ENCODE measurements around the gene CES5A.
"Not testable (repeated sequence)": the region's sequence is repeated elsewhere in the genome, so short reads cannot be mapped to it uniquely, and the experiment has no call there.

CES5A gene

GRCh38 chr16:55828680-55829079 lies 46.5 kb downstream of the CES5A start:
- DNase-seq (ENCODE audit: low spot score) = no peak

GRCh38 chr16:55825115-55825728 lies 50.0 kb downstream of the CES5A start:
- DNase-seq (ENCODE audit: low spot score) = no peak

- peak; percentile 12 for DNase-seq (ENCODE audit: low spot score)
These were observed 50.6 kb downstream of the CES5A start for GRCh38 chr16:55824473-55825000.

- no peak for DNase-seq (ENCODE audit: low spot score)
These were observed 52.8 kb downstream of the CES5A start for GRCh38 chr16:55822280-55822810.

GRCh38 chr16:55821210-55821609 lies 54.0 kb downstream of the CES5A start:
- no peak for DNase-seq (ENCODE audit: low spot score)

- no peak for DNase-seq (ENCODE audit: low spot score)
These were observed 54.6 kb downstream of the CES5A start for GRCh38 chr16:55820615-55821014.

- no peak for DNase-seq (ENCODE audit: low spot score)
These were observed 57.8 kb downstream of the CES5A start for GRCh38 chr16:55817236-55817912.

- DNase-seq (ENCODE audit: low spot score) = not testable (repeated sequence)
These were observed 59.0 kb downstream of the CES5A start for GRCh38 chr16:55816222-55816621.

- DNase-seq (ENCODE audit: low spot score) = no peak
These were observed 59.9 kb downstream of the CES5A start for GRCh38 chr16:55815320-55815719.

GRCh38 chr16:55814174-55814573 lies 61.0 kb downstream of the CES5A start:
- DNase-seq (ENCODE audit: low spot score) = not testable (repeated sequence)

GRCh38 chr16:55813730-55814129 lies 61.4 kb downstream of the CES5A start:
- not testable (repeated sequence) for DNase-seq (ENCODE audit: low spot score)

GRCh38 chr16:55812951-55813350 lies 62.2 kb downstream of the CES5A start:
- no peak for DNase-seq (ENCODE audit: low spot score)

- no peak for DNase-seq (ENCODE audit: low spot score)
These were observed 63.4 kb downstream of the CES5A start for GRCh38 chr16:55811811-55812210.

- DNase-seq (ENCODE audit: low spot score) = no peak
These were observed 64.7 kb downstream of the CES5A start for GRCh38 chr16:55810451-55810961.

- DNase-seq (ENCODE audit: low spot score) = no peak
These were observed 65.3 kb downstream of the CES5A start for GRCh38 chr16:55809851-55810250.

GRCh38 chr16:55809386-55809785 lies 65.8 kb downstream of the CES5A start:
- no peak for DNase-seq (ENCODE audit: low spot score)

- DNase-seq (ENCODE audit: low spot score) = not testable (repeated sequence)
These were observed 66.9 kb downstream of the CES5A start for GRCh38 chr16:55808286-55808685.

GRCh38 chr16:55805104-55805503 lies 70.1 kb downstream of the CES5A start:
- not testable (repeated sequence) for DNase-seq (ENCODE audit: low spot score)

GRCh38 chr16:55803681-55804080 lies 71.5 kb downstream of the CES5A start:
- not testable (repeated sequence) for DNase-seq (ENCODE audit: low spot score)

Measured in kidney tubule cell (primary cell).